CD4-positive, alpha-beta memory T cell (primary cell): ENCODE data around the gene RRP15. TPM values are rescaled to one million over a fixed set of nuclear protein-coding genes. Genes with fewer than 3 reads are reported as not detected.

ENCODE experiments used
- CTCF ChIA-PET: fragments of 350-600 bp; sonication (Branson Sonifier 250); formaldehyde crosslinking; loops from one replicate; lab custom pipeline; 2021; ENCODE audit warnings: inconsistent platforms; ENCODE audit not compliant: partially characterized antibody; lab: Charles Lee
- POLR2A ChIA-PET: fragments of 350-600 bp; sonication (Branson Sonifier 250); formaldehyde crosslinking; loops from one replicate; lab custom pipeline; 2021; ENCODE audit not compliant: partially characterized antibody; lab: Charles Lee
- DNase-seq, 5 donors: peaks; one replicate each; pipeline versions ENCODE4 v3.0.0 to v3.0.0-alpha.2; 2020 to 2022; ENCODE audit warnings: mixed read lengths in 1 of 5
- H3K27ac ChIP-seq: one replicate; pipeline ENCODE4 v1.7.0; 2013; ENCODE audit warnings: low read depth, low read length
- H3K27me3 ChIP-seq: 2 replicates; pipeline ENCODE4 v1.7.0; 2013; ENCODE audit warnings: mild to moderate bottlenecking, low read length, moderate library complexity; ENCODE audit not compliant: insufficient read depth
- H3K36me3 ChIP-seq: 2 replicates; pipeline ENCODE4 v1.7.0; 2013; ENCODE audit warnings: mild to moderate bottlenecking, low read length, moderate library complexity; ENCODE audit not compliant: insufficient read depth
- H3K4me1 ChIP-seq: 2 replicates; pipeline ENCODE4 v1.7.0; 2013; ENCODE audit warnings: mild to moderate bottlenecking, low read length, moderate library complexity; ENCODE audit not compliant: insufficient read depth
- H3K4me3 ChIP-seq, 2 donors: one replicate each; pipeline ENCODE4 v1.7.0; 2013; ENCODE audit warnings: low read length in 2 of 2, mild to moderate bottlenecking in 1 of 2
- H3K9me3 ChIP-seq, 2 donors: one replicate each; pipeline ENCODE4 v1.7.0; 2013; ENCODE audit warnings: low read length in 2 of 2, control low read depth in 1 of 2; ENCODE audit not compliant: control insufficient read depth in 1 of 2
- H3K27ac Mint-ChIP-seq, 7 donors: one replicate each; pipeline ENCODE4 v1.8.0; 2020 to 2021; ENCODE audit warnings: mixed read lengths in 7 of 7, mild to moderate bottlenecking in 6 of 7, inconsistent platforms in 3 of 7, moderate library complexity in 3 of 7
- H3K27me3 Mint-ChIP-seq, 2 donors: one replicate each; pipeline ENCODE4 v1.8.0; 2020 to 2021; ENCODE audit warnings: mixed read lengths in 2 of 2
- H3K36me3 Mint-ChIP-seq, 2 donors: one replicate each; pipeline ENCODE4 v1.8.0; 2020 to 2021; ENCODE audit warnings: mixed read lengths in 2 of 2, inconsistent platforms in 1 of 2, mild to moderate bottlenecking in 1 of 2
- H3K4me1 Mint-ChIP-seq, 4 donors: one replicate each; pipeline ENCODE4 v1.8.0; 2020 to 2021; ENCODE audit warnings: mixed read lengths in 4 of 4, mild to moderate bottlenecking in 1 of 4
- H3K4me3 Mint-ChIP-seq, 8 donors: one replicate each; pipeline ENCODE4 v1.8.0; 2020 to 2021; ENCODE audit warnings: mixed read lengths in 8 of 8, mild to moderate bottlenecking in 7 of 8, moderate library complexity in 6 of 8, inconsistent platforms in 3 of 8
- H3K9me3 Mint-ChIP-seq, 8 donors: one replicate each; pipeline ENCODE4 v1.8.0; 2020 to 2021; ENCODE audit warnings: mixed read lengths in 8 of 8, mild to moderate bottlenecking in 5 of 8, inconsistent platforms in 3 of 8, moderate library complexity in 1 of 8
- intact Hi-C: fragments of 100-400 bp; cut with micrococcal nuclease; formaldehyde crosslinking; loops from one replicate; pipeline ENCODE4 v1.15.1; 2023
- polyA plus RNA-seq, 2 donors: library from polyadenylated mRNA; unstranded; fragments of 300-500 nt; fragmentation: Illumina TruSeq; gene quantifications; one replicate each; pipeline ENCODE4 v1.2.3, GENCODE V29; 2021
- total RNA-seq, 2 experiments: library from RNA; stranded (reverse); gene quantifications; one replicate each; pipeline ENCODE4 v1.2.3, GENCODE V29; 2021

Gene RRP15
- total and polyA plus RNA-seq, 4 experiments from 2014 or later = 12.8 to 20.7 (median 15.5) TPM

DNA sequence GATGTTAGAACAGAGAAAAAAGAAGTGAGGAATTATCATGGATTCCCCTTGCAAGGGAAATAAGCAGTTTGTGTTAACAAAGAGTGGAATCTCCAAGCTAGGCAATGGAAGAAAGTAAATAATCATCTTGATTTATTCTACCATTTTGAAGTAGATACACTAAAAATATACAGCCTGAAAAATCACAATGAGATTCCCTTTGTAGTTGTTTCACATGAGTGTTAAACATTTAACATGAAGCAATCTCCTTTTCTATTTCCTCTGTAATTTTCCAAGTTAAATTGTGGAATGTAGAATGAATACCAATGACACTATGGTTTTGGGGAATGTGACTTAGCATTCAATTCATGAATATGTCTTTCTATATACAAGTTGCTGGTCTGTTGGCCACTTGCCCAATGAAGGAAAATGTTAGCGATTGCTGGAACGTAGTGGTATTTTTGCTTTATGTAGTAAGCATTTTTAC lies 65.7 kb downstream of the RRP15 start:
- H3K9me3 Mint-ChIP-seq = peaks cover 0 to 3% (median 0%) of the 10 kb centered on the region in 8 donors
- H3K9me3 ChIP-seq = no peaks in the 10 kb centered on the region
- H3K4me1 ChIP-seq = peaks cover 32% of the 10 kb centered on the region
- no peak overlapping the region for H3K4me3 ChIP-seq
- no peaks in the 10 kb centered on the region for H3K27me3 ChIP-seq
- intact Hi-C loops = no loop called here
- H3K27ac ChIP-seq = no peak overlapping the region
- peaks cover 3 to 9% of the 10 kb centered on the region in 2 donors for H3K27me3 Mint-ChIP-seq
- H3K4me3 Mint-ChIP-seq = peak overlapping the region; percentile 71 to 89 (median 80)
- DNase-seq = no peak
- POLR2A ChIA-PET = no interaction called here
- H3K36me3 Mint-ChIP-seq = no peaks in the 10 kb centered on the region
- CTCF ChIA-PET = no interaction called here
- H3K36me3 ChIP-seq = no peaks in the 10 kb centered on the region
- H3K4me1 Mint-ChIP-seq = peaks cover 28 to 41% (median 34%) of the 10 kb centered on the region in 4 donors
- H3K27ac Mint-ChIP-seq = peak overlapping the region in 6 of 7 donors; percentile 1 to 74 (median 22)

GRCh38 chr1:218351391-218352074 lies 66.4 kb downstream of the RRP15 start:
- intact Hi-C loops = no loop called here
- ChIA-PET CTCF (no interaction called here), POLR2A (no interaction called here)
- Histone ChIP-seq H3K4me1 (peaks cover 27% of the 10 kb centered on the region), H3K27me3 (no peaks in the 10 kb centered on the region), H3K4me3 (peak overlapping the region in 1 of 2 donors; percentile 36), H3K27ac (no peak overlapping the region), H3K9me3 (no peaks in the 10 kb centered on the region), H3K36me3 (no peaks in the 10 kb centered on the region)
- Mint-ChIP-seq H3K27me3 (peaks cover 2 to 6% of the 10 kb centered on the region in 2 donors), H3K4me1 (peaks cover 24 to 35% (median 29%) of the 10 kb centered on the region in 4 donors), H3K9me3 (no peaks in the 10 kb centered on the region), H3K4me3 (peak overlapping the region; percentile 71 to 89 (median 80)), H3K27ac (peak overlapping the region in 6 of 7 donors; percentile 1 to 74 (median 37)), H3K36me3 (no peaks in the 10 kb centered on the region)
- DNase-seq = peak; percentile 20 to 51 (median 32)

- Histone ChIP-seq H3K4me3 (no peak overlapping the region), H3K27me3 (no peaks in the 10 kb centered on the region), H3K9me3 (no peaks in the 10 kb centered on the region), H3K36me3 (no peaks in the 10 kb centered on the region), H3K27ac (no peak overlapping the region), H3K4me1 (peaks cover 22% of the 10 kb centered on the region)
- Mint-ChIP-seq H3K9me3 (no peaks in the 10 kb centered on the region), H3K27me3 (peaks cover 2 to 3% of the 10 kb centered on the region in 2 donors), H3K27ac (no peak overlapping the region), H3K36me3 (no peaks in the 10 kb centered on the region), H3K4me3 (no peak overlapping the region), H3K4me1 (peaks cover 19 to 30% (median 25%) of the 10 kb centered on the region in 4 donors)
- intact Hi-C loops = no loop called here
- ChIA-PET POLR2A (no interaction called here), CTCF (no interaction called here)
- DNase-seq = no peak
Observed at GRCh38 chr1:218352075-218352438, 67.0 kb downstream of the RRP15 start.

GRCh38 chr1:218353656-218354055 lies 68.6 kb downstream of the RRP15 start:
- intact Hi-C loops = no loop called here
- H3K4me3 Mint-ChIP-seq = no peak overlapping the region
- no peak for DNase-seq
- CTCF ChIA-PET = interaction anchor here (0.9 kb wide), 1 partner anchor 13 kb away, joined by 3 read pairs; no protein-coding TSS in a partner anchor
- Histone ChIP-seq H3K9me3 (no peaks in the 10 kb centered on the region), H3K4me3 (no peak overlapping the region), H3K36me3 (no peaks in the 10 kb centered on the region), H3K27ac (no peak overlapping the region), H3K27me3 (no peaks in the 10 kb centered on the region), H3K4me1 (peaks cover 14% of the 10 kb centered on the region)
- H3K27me3 Mint-ChIP-seq = no peaks in the 10 kb centered on the region
- peaks cover 11 to 21% (median 13%) of the 10 kb centered on the region in 4 donors for H3K4me1 Mint-ChIP-seq
- H3K9me3 Mint-ChIP-seq = no peaks in the 10 kb centered on the region
- no peak overlapping the region for H3K27ac Mint-ChIP-seq
- POLR2A ChIA-PET = no interaction called here
- no peaks in the 10 kb centered on the region for H3K36me3 Mint-ChIP-seq

DNA sequence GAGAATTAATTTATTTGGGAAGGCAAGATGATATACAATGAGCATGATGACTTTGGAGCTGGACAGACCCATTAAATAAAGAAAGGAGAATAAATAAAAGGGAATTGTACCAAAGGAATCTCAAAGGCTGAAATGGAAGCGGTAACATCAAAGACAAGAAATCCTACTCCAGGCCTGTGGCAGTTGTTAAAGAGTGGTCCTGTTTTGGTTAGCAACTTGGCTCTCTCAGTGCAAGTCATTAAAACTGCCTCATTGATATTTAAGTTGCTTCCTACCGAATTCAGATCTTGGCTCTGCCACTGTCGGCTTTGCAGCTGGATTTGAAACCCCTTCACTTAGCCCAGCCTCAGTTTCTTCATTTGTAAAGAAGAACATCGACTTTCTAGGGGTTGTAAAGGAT lies 70.2 kb downstream of the RRP15 start:
- ChIA-PET POLR2A (no interaction called here), CTCF (no interaction called here)
- Mint-ChIP-seq H3K9me3 (no peaks in the 10 kb centered on the region), H3K27ac (no peak overlapping the region), H3K27me3 (no peaks in the 10 kb centered on the region), H3K4me3 (no peak overlapping the region), H3K36me3 (no peaks in the 10 kb centered on the region), H3K4me1 (peaks cover 10 to 15% (median 12%) of the 10 kb centered on the region in 4 donors)
- DNase-seq = no peak
- intact Hi-C loops = no loop called here
- Histone ChIP-seq H3K27ac (no peak overlapping the region), H3K4me3 (no peak overlapping the region), H3K36me3 (no peaks in the 10 kb centered on the region), H3K27me3 (no peaks in the 10 kb centered on the region), H3K9me3 (no peaks in the 10 kb centered on the region), H3K4me1 (peaks cover 14% of the 10 kb centered on the region)

GRCh38 chr1:218357211-218357892 lies 72.3 kb downstream of the RRP15 start:
- Histone ChIP-seq H3K27me3 (no peaks in the 10 kb centered on the region), H3K4me1 (no peaks in the 10 kb centered on the region), H3K9me3 (no peaks in the 10 kb centered on the region), H3K27ac (no peak overlapping the region), H3K4me3 (no peak overlapping the region), H3K36me3 (no peaks in the 10 kb centered on the region)
- Mint-ChIP-seq H3K27me3 (peaks cover 0 to 1% of the 10 kb centered on the region in 2 donors), H3K4me3 (no peak overlapping the region), H3K36me3 (no peaks in the 10 kb centered on the region), H3K9me3 (no peaks in the 10 kb centered on the region), H3K4me1 (no peaks in the 10 kb centered on the region), H3K27ac (no peak overlapping the region)
- no peak for DNase-seq
- POLR2A ChIA-PET = no interaction called here
- intact Hi-C loops = no loop called here
- CTCF ChIA-PET = interaction anchor here (1.0 kb wide), 1 partner anchor 10 kb away, joined by 3 read pairs; no protein-coding TSS in a partner anchor

- Mint-ChIP-seq H3K36me3 (no peaks in the 10 kb centered on the region), H3K27me3 (peaks cover 0 to 1% of the 10 kb centered on the region in 2 donors), H3K4me1 (no peaks in the 10 kb centered on the region), H3K27ac (no peak overlapping the region), H3K4me3 (no peak overlapping the region), H3K9me3 (no peaks in the 10 kb centered on the region)
- POLR2A ChIA-PET = no interaction called here
- no peak overlapping the region for H3K4me3 ChIP-seq
- CTCF ChIA-PET = interaction anchor here (1.0 kb wide), 1 partner anchor 10 kb away, joined by 3 read pairs; no protein-coding TSS in a partner anchor
- H3K4me1 ChIP-seq = no peaks in the 10 kb centered on the region
- DNase-seq = no peak
- no peak overlapping the region for H3K27ac ChIP-seq
- intact Hi-C loops = no loop called here
- no peaks in the 10 kb centered on the region for H3K27me3 ChIP-seq
- H3K36me3 ChIP-seq = no peaks in the 10 kb centered on the region
- no peaks in the 10 kb centered on the region for H3K9me3 ChIP-seq
Observed at GRCh38 chr1:218357893-218358232, 72.8 kb downstream of the RRP15 start.
